Measurements from ENCODE around the gene LACTBL1. TPM values are rescaled to one million over a fixed set of nuclear protein-coding genes. Genes with fewer than 3 reads are reported as not detected.
A peak's percentile ranks its signal among the peaks of the same experiment; 100 is the strongest.

Gene LACTBL1
- polyA plus RNA-seq, 1 experiment, result not detected

DNA sequence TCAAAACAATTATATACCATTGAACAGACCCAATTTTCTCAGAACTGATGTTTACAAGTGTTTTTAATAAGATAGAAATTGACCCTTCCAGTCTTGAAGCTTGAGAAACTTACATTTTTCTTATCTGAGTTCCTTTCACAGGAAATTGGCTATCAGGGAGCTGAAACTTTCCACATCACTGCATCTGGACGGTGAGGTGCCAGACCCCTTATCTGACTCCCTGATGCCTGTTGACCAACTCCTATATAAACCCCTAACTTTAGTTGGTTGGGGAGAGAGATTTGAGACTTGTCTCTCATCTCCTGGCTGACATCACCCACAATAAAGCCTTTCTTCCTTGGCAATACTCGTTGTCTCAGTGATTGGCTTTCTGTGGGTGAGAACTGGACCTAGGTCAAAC, 31.4 kb downstream of the LACTBL1 start:
- CTCF ChIA-PET, result interaction anchor here (1.1 to 2.9 kb wide), 3 partner anchors 11 to 337 kb away, joined by 3 to 14 read pairs (median 3); no protein-coding TSS in a partner anchor
- TF ChIP-seq, protein P1, sequence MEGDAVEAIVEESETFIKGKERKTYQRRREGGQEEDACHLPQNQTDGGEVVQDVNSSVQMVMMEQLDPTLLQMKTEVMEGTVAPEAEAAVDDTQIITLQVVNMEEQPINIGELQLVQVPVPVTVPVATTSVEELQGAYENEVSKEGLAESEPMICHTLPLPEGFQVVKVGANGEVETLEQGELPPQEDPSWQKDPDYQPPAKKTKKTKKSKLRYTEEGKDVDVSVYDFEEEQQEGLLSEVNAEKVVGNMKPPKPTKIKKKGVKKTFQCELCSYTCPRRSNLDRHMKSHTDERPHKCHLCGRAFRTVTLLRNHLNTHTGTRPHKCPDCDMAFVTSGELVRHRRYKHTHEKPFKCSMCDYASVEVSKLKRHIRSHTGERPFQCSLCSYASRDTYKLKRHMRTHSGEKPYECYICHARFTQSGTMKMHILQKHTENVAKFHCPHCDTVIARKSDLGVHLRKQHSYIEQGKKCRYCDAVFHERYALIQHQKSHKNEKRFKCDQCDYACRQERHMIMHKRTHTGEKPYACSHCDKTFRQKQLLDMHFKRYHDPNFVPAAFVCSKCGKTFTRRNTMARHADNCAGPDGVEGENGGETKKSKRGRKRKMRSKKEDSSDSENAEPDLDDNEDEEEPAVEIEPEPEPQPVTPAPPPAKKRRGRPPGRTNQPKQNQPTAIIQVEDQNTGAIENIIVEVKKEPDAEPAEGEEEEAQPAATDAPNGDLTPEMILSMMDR (IDR thresholded peaks at IDR 0.05; ENCODE audit: insufficient read depth, low read depth, low read length), result no peak
- Histone ChIP-seq H3K4me3 (ENCODE audit: low read depth, low read length) (no peak overlapping the region), H3K27me3 (ENCODE audit: control insufficient read depth, insufficient read depth, low read length) (peaks cover 9% of the 10 kb centered on the region), H3K36me3 (ENCODE audit: control insufficient read depth, insufficient read depth, low read length) (no peaks in the 10 kb centered on the region)
- DNase-seq (ENCODE audit: low read depth), result no peak
- POLR2A ChIA-PET, result no interaction called here

DNA sequence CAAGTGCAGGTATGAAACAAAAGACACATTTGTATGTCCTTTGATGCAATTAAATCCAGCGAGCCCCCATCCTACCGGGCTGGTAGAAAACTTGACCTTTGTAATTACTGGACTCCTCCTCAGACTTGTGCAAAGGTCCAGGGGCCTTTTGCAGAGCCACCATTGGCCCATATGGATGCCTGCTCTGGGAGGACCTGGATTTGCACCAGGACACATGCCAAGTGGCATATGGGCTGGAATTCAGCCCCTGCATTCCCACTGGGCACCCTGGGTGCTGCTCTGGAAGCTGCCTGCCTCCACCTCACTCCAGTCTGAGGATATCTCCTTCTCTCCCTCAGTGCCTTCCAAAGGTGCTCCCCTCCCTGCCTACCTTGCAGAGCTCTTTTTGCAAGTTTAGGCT, 36.0 kb downstream of the LACTBL1 start:
- Histone ChIP-seq H3K36me3 (ENCODE audit: control insufficient read depth, insufficient read depth, low read length) (no peaks in the 10 kb centered on the region), H3K4me3 (ENCODE audit: low read depth, low read length) (no peak overlapping the region), H3K27me3 (ENCODE audit: control insufficient read depth, insufficient read depth, low read length) (peaks cover 7% of the 10 kb centered on the region; the same call in 1 of the 2 replicates)
- DNase-seq (ENCODE audit: low read depth), result no peak
- CTCF ChIA-PET, result interaction anchor here (0.9 to 11.6 kb wide), 3 partner anchors 27 to 264 kb away, joined by 3 to 121 read pairs (median 4); no protein-coding TSS in a partner anchor
- POLR2A ChIA-PET, result no interaction called here
- TF ChIP-seq, protein P1 (IDR thresholded peaks at IDR 0.05; ENCODE audit: insufficient read depth, low read depth, low read length), result no peak

DNA sequence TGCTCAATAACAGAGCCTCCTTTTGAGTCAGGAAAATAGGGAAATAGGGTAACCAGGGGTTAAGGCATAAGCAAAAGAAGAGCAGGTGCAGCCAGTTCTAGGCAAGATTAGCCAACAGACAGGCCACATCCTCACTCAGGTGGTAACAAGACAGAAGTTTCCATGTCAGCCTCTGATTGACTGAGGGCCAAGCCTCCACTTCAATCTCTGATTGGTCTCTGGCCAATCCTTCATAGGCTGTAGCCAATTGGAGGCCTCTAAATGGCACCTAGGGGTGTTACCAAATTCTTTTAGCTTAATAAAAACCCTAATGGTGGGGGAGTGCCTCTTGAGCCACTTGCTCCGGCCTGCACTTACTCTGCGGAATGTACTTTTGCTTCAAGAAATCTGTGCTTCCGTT, 37.2 kb downstream of the LACTBL1 start:
- Histone ChIP-seq H3K4me3 (ENCODE audit: low read depth, low read length) (no peak overlapping the region), H3K36me3 (ENCODE audit: control insufficient read depth, insufficient read depth, low read length) (no peaks in the 10 kb centered on the region), H3K27me3 (ENCODE audit: control insufficient read depth, insufficient read depth, low read length) (peaks cover 6% of the 10 kb centered on the region; the same call in 1 of the 2 replicates)
- TF ChIP-seq, protein P1 (IDR thresholded peaks at IDR 0.05; ENCODE audit: insufficient read depth, low read depth, low read length), result no peak
- ChIA-PET POLR2A (interaction anchor here (0.6 kb wide), 1 partner anchor 449 kb away, joined by 6 read pairs; no protein-coding TSS in a partner anchor), CTCF (interaction anchor here (11.6 kb wide), 1 partner anchor 263 kb away, joined by 121 read pairs; no protein-coding TSS in a partner anchor)
- DNase-seq (ENCODE audit: low read depth), result no peak

DNA sequence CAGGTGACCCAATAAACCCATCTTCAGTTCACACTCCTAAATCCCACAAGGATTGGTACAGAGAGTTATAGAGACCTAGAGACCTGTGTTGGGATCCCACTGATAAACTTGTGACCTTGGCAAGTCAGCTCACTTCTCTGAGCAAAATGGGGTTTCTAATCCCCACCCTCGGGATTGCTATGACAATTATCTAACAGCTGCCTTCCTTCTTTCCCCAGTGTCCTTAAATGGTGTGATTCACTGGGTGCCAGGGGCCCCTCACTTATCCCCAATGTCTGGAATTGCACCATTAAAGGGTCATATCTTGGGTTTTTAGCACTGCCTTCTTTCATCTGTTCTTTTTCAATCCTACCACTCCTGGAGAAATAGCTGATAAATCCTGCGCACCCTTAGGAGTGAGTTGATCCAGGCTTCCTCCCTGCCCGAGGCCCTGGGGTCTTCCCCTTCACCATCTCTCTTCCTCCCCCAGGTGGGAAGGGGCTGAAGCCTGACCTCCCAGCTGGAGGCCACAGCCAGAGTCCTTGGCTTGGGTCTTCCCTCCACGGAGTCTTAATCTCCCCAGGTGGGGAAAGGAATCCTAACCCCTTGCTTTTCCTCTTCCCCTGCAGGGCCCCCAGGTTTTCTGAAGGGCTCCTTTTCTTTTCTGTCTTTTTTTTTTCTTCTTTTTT, 39.7 kb downstream of the LACTBL1 start:
- CTCF ChIA-PET, result interaction anchor here (0.7 to 11.6 kb wide), 9 partner anchors 8 to 266 kb away, joined by 3 to 121 read pairs (median 4); no protein-coding TSS in a partner anchor
- POLR2A ChIA-PET, result no interaction called here
- Histone ChIP-seq H3K27me3 (ENCODE audit: control insufficient read depth, insufficient read depth, low read length) (peaks cover 6% of the 10 kb centered on the region; the same call in 1 of the 2 replicates), H3K36me3 (ENCODE audit: control insufficient read depth, insufficient read depth, low read length) (no peaks in the 10 kb centered on the region), H3K4me3 (ENCODE audit: low read depth, low read length) (no peak overlapping the region)
- TF ChIP-seq, protein P1 (IDR thresholded peaks at IDR 0.05; ENCODE audit: insufficient read depth, low read depth, low read length), result no peak
- DNase-seq (ENCODE audit: low read depth), result no peak

DNA sequence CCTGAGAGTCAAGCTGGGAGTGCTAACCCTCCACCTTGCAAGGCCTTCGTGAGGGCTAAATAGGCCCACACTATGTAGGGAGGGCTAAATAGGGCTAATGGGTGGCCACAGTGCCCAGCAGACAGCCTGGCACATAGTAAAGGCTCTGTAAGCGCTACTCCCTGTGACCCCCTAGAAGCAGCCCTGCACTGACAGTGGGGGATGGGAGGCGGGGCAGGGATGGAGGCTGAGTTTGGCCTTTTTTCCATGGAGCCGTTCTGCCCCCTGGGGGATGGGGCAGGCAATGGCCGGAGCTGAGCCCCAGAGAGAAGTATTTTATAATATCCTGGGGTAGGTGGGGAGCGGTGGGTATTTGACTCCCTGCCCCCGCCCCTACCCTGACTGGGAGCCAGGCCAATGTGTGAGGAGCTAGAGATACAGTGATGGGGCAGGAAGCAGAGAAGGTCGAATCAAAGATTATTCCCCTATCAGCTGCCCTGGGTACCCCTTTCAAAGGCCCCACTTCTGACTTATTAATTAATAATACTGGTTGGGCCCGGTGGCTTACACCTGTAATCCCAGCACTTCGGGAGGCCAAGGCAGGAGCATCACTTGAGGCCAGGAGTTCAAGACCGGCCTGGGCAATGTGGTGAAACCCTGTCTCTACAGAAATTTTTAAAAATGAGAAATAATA, 42.3 kb downstream of the LACTBL1 start:
- Histone ChIP-seq H3K4me3 (ENCODE audit: low read depth, low read length) (no peak overlapping the region), H3K36me3 (ENCODE audit: control insufficient read depth, insufficient read depth, low read length) (no peaks in the 10 kb centered on the region), H3K27me3 (ENCODE audit: control insufficient read depth, insufficient read depth, low read length) (peaks cover 11% of the 10 kb centered on the region)
- TF ChIP-seq, protein P1 (IDR thresholded peaks at IDR 0.05; ENCODE audit: insufficient read depth, low read depth, low read length), result peak; percentile 91
- DNase-seq (ENCODE audit: low read depth), result no peak
- ChIA-PET CTCF (interaction anchor here (0.6 to 11.6 kb wide), 29 partner anchors 9 to 323 kb away, joined by 3 to 121 read pairs (median 4); partner anchors contain the start of gene C1QB), POLR2A (no interaction called here)
